Measurements from ENCODE around the gene USP4.
"Not testable (repeated sequence)": the region's sequence is repeated elsewhere in the genome, so short reads cannot be mapped to it uniquely, and the experiment has no call there.

Gene USP4

GRCh38 chr3:49253512-49253911 lies 86.3 kb downstream of the USP4 start:
- no peak for DNase-seq (ENCODE audit: low read depth)

- no peak for DNase-seq (ENCODE audit: low read depth)
Measured at GRCh38 chr3:49248840-49249227, 91.0 kb downstream of the USP4 start.

- no peak for DNase-seq (ENCODE audit: low read depth)
Measured at GRCh38 chr3:49244581-49245205, 95.2 kb downstream of the USP4 start.

- DNase-seq (ENCODE audit: low read depth): not testable (repeated sequence)
Measured at GRCh38 chr3:49240091-49240490, 99.8 kb downstream of the USP4 start.

- no peak for DNase-seq (ENCODE audit: low read depth)
Measured at GRCh38 chr3:49238274-49239127, 101.4 kb downstream of the USP4 start.

GRCh38 chr3:49237344-49237743 lies 102.5 kb downstream of the USP4 start:
- DNase-seq (ENCODE audit: low read depth): no peak

- DNase-seq (ENCODE audit: low read depth): no peak
Measured at GRCh38 chr3:49236226-49236625, 103.6 kb downstream of the USP4 start.

GRCh38 chr3:49228817-49229216 lies 111.0 kb downstream of the USP4 start:
- DNase-seq (ENCODE audit: low read depth): not testable (repeated sequence)

All from activated gamma-delta T cell treated with anti-CD3 and anti-CD28 coated beads, Interleukin-2, amount 50 U/mL, for 16 hours (primary cell).